Activated naive CD4-positive, alpha-beta T cell (primary cell): ENCODE measurements around the gene SIPA1L3.
A peak's percentile ranks its signal among the peaks of the same experiment; 100 is the strongest.
"Not testable (repeated sequence)": the region's sequence is repeated elsewhere in the genome, so short reads cannot be mapped to it uniquely, and the experiment has no call there.

Source experiments
- DNase-seq, 4 experiments: peaks; one replicate each; lab custom pipeline; 2025; lab: John Stamatoyannopoulos, UW

SIPA1L3 gene

GRCh38 chr19:38211766-38212165, 304.8 kb downstream of the SIPA1L3 start:
- no peak for DNase-seq

- DNase-seq: no peak
Observed at GRCh38 chr19:38213469-38213868, 306.5 kb downstream of the SIPA1L3 start.

- peak in 1 of 4 experiments; percentile 14 for DNase-seq
Observed at GRCh38 chr19:38213911-38214625, 307.1 kb downstream of the SIPA1L3 start.

- no peak for DNase-seq
Observed at GRCh38 chr19:38216785-38217641, 310.0 kb downstream of the SIPA1L3 start.

- no peak for DNase-seq
Observed at GRCh38 chr19:38218204-38218603, 311.2 kb downstream of the SIPA1L3 start.

- no peak for DNase-seq
Observed at GRCh38 chr19:38219221-38219620, 312.2 kb downstream of the SIPA1L3 start.

GRCh38 chr19:38221421-38221820, 314.4 kb downstream of the SIPA1L3 start:
- DNase-seq: no peak

GRCh38 chr19:38221919-38222830, 315.2 kb downstream of the SIPA1L3 start:
- DNase-seq: no peak

- no peak for DNase-seq
Observed at GRCh38 chr19:38223119-38223523, 316.1 kb downstream of the SIPA1L3 start.

GRCh38 chr19:38223617-38224013, 316.6 kb downstream of the SIPA1L3 start:
- no peak for DNase-seq

GRCh38 chr19:38224014-38224862, 317.2 kb downstream of the SIPA1L3 start, which contains the start of gene DPF1:
TSS of gene DPF1 (minus strand) at chr19:38224222. CDS start at chr19:38224142, 80 bp downstream.
- DNase-seq: peak in 2 of 4 experiments; percentile 15 to 23

GRCh38 chr19:38224863-38225218, 317.8 kb downstream of the SIPA1L3 start:
- DNase-seq: not testable (repeated sequence)

GRCh38 chr19:38227287-38228004, 320.4 kb downstream of the SIPA1L3 start:
- no peak for DNase-seq

GRCh38 chr19:38228005-38228377, 321.0 kb downstream of the SIPA1L3 start:
- no peak for DNase-seq

GRCh38 chr19:38228491-38229439, 321.8 kb downstream of the SIPA1L3 start:
- no peak for DNase-seq

- peak; percentile 12 to 51 (median 17) for DNase-seq
Observed at GRCh38 chr19:38229585-38230073, 322.6 kb downstream of the SIPA1L3 start.

GRCh38 chr19:38230506-38231133, 323.6 kb downstream of the SIPA1L3 start:
- not testable (repeated sequence) for DNase-seq

- DNase-seq: no peak
Observed at GRCh38 chr19:38231918-38232317, 324.9 kb downstream of the SIPA1L3 start.
